HFF-Myc (cell line): ENCODE data around the gene SETBP1.

Experiments used
- DNase-seq: peaks from one replicate; pipeline ENCODE4 v3.0.0-alpha.2; 2011; ENCODE audit warnings: low read depth; ENCODE audit errors: extremely low read depth
- H3K4me3 ChIP-seq: replicated peaks from 2 replicates; pipeline ENCODE4 v1.5.1; 2011; ENCODE audit warnings: low read depth, mild to moderate bottlenecking, control low read depth, low read length
- TF ChIP-seq, protein P1 (sequence below): IDR thresholded peaks from 2 replicates; pipeline ENCODE4 v1.5.1; 2012; ENCODE audit warnings: mild to moderate bottlenecking, low read depth, low read length, control low read depth; ENCODE audit errors: missing control alignments

Gene SETBP1

DNA sequence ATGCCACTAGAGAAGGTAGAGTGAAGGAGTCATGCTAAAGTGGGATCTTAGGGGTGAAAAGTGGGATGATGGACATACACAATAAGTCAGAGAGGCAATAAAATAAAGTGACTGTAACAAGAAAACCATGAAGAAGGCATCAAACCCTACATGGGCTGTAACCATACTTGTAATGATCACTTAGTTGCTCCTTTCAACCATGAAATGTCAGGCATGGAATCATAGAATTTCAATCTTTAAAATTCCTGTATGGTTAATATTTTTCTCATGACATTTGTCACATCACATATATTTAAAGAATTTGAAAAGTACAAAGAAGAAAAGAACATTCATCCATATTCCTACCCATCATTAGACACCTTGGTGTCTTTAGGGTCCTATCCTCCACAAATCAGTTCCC is 20.9 kb upstream of the SETBP1 start:
- no peak overlapping the region for H3K4me3 ChIP-seq
- TF ChIP-seq, protein P1, sequence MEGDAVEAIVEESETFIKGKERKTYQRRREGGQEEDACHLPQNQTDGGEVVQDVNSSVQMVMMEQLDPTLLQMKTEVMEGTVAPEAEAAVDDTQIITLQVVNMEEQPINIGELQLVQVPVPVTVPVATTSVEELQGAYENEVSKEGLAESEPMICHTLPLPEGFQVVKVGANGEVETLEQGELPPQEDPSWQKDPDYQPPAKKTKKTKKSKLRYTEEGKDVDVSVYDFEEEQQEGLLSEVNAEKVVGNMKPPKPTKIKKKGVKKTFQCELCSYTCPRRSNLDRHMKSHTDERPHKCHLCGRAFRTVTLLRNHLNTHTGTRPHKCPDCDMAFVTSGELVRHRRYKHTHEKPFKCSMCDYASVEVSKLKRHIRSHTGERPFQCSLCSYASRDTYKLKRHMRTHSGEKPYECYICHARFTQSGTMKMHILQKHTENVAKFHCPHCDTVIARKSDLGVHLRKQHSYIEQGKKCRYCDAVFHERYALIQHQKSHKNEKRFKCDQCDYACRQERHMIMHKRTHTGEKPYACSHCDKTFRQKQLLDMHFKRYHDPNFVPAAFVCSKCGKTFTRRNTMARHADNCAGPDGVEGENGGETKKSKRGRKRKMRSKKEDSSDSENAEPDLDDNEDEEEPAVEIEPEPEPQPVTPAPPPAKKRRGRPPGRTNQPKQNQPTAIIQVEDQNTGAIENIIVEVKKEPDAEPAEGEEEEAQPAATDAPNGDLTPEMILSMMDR: no peak
- no peak for DNase-seq

DNA sequence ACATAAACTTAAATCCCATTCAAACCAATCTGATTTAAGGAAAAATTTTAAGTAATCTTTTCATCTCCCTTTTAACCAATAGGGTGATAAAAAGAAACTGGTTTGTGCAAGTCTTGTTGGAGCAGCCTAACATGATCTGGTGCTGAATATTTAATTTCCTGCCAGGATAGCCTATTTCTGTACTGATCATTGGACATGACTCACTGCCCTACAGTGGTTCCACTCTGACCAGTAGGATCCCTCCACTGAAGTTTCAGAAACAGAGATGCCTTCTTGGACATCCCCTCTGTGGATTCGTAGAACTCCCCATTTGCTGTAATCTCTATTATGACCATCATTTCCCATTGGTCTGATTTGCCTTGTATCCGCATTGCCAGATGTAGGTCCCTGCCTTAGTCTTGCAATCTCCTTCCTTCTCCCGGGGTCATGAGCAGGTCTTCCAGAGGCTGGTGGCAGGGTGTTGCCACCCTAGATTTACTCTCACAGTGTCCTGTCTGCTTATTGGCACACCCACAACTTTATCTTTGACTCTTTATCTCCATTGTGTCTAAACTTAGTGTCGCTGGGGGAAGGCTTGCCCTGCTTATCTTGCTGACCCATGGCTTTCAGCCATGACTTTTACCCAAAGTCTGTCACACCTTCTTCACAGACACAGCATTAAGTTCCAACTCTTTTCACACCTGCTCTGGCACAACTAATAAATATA is 12.3 kb upstream of the SETBP1 start:
- no peak overlapping the region for H3K4me3 ChIP-seq
- DNase-seq: no peak
- TF ChIP-seq, protein P1: no peak

DNA sequence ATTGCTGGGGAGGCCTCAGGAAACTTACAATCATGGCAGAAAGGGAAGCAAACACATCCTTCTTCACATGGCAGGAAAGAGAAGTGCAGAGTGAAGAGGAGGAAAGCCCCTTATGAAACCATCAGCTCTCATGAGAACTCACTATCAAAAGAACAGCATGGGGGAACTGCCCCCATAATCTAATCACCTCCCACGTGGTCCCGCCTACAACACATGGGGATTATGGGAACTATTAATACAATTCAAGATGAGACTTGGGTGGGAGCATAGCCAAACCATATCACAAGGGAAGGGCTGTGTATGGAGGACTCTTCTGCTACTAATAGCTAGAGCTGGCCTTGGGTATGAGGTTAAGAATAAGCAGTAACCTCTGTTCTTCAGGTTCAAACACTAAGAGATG is 8.8 kb upstream of the SETBP1 start:
- H3K4me3 ChIP-seq: no peak overlapping the region
- DNase-seq: no peak
- TF ChIP-seq, protein P1: no peak

DNA sequence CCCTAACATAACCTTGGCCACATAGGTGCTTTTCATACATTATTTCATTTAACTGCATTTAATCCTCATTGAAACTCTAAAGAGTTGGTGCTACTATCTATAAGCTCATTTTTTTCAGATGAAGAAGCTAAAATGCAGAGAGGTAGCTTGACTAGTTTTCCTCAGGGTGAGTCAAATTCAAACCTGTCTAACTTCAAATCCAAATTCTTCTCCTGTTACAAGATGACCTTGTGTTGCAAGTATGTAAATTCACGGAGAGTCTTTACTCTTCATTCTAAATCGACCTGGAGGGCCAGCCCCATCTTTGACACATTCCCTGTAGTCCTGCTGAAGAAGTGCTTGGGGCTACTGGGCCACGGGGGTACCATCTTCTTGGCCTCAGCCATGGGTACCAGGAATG is 8.2 kb upstream of the SETBP1 start:
- TF ChIP-seq, protein P1: no peak
- no peak for DNase-seq
- H3K4me3 ChIP-seq: no peak overlapping the region

DNA sequence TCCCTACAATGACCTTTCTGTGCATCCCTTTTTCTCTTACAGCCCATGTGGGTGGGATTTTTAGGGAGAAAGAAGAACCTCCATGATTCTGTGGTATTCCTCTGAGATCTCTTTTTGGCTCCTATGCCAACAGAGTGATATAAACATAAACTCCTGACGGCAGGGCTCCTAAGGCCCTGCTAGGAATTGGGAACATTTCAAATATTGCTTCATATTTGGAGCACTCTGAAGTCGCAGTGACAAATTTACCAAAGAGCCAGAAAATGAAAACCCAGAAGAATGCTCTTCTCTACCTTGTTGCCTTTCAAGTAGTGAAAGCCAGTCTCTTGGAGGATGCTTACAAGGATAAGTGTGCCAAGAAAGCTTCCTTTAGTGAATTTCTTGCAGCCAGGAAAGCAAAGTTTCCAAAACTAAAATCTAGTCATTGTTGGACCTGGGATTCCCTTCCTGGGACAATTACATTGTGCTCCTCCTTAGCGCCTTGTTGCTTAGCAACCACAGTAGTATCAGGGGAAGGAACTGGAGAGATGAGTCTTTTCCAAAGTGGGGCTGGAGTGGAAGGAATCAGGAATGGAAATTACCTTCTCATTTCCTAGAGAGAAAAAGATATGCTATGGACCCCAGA is 7.3 kb upstream of the SETBP1 start:
- TF ChIP-seq, protein P1: no peak
- no peak for DNase-seq
- H3K4me3 ChIP-seq: no peak overlapping the region

DNA sequence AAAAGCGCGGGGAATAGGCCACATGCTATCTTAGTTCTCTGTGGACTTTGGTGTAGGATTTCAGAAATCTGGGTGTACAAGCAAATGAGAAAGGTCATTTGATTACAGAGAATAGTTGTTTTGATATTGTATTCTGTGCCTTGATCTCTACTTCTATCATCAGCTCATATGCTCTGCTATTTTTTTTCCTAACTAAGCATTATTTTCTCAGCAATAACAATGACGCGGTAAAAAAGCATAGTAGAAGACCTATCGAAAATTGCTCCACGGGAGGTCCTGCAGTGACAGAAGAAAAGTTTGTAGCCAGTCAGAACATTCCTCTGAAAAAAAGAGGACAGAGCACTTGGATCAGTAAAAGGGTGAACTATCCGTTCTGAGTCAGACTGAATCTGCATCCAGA is 2.8 kb upstream of the SETBP1 start:
- DNase-seq: no peak
- TF ChIP-seq, protein P1: no peak
- H3K4me3 ChIP-seq: no peak overlapping the region
